Central memory CD4-positive, alpha-beta T cell (primary cell): ENCODE data around the gene HDAC9.

Source experiments
- DNase-seq: peaks from one replicate; pipeline ENCODE4 v3.0.0; 2022

The HDAC9 gene

DNA sequence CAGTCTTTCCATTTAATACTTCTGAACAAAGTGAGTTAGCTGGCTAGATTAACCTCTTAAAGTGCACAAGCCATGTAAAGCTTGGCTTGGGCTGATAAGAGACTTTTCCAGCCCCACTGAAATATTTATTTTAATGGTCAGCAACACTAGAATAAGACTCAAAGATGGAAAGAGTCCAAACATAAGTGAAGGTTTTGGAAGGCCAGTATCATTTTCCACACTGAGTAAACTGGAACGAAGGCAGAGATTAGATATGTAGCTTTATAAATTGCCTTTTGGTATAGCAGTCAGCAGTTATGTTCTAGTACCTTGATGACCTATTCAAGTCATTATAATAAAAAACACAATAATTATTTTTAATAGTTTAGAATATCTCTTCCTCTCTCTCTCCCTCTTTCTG lies 102.2 kb downstream of the HDAC9 start:
- DNase-seq = no peak

DNA sequence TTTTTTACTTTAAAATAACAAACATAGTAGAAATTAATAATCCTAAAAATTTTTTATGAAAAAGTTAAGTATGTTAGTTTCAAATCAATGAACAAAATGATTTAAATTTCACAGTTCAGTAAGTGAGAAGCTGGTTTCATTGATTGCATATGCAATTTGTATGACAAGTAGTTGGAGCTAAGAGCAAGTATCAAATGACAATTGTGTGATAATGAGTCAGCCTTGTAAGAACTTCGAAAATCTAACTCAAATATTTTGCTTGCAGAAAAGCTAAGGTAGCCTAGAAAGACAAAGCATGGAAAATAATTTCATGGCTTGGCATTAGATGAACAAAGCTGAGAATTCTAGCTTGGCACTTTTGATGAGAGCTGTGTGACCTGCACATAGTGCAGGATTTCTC lies 111.5 kb downstream of the HDAC9 start:
- no peak for DNase-seq

DNA sequence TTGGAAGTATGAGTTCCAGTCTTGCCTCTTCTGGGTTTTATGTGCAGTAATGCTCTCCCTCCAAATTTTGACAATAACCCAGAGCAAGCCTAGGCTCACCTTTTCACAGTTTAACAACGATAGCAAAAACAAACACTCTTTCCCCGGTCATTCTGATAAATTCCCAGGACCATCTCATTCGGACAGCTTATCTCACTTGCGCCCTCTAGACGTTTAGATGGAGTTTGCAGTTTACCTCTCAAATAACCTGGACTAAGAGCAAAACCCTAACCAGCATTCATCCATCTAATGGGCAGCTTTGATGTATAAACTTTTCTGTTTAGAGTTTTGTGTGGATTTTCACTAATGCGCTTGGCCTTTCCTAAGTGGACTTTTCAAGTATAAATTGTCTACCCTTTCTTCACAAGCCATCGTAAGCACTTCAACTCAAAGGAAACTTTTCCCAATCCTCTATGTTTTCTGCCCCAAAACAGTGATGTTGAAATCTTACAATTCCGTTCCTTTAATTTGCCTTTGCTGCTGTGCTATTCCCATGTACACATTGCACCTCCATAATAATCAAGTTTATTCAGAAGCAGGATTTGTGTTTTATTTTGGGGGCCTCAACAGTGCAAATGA lies 114.9 kb downstream of the HDAC9 start:
- no peak for DNase-seq

- DNase-seq = no peak
Observed at GRCh38 chr7:18614841-18615240, 119.3 kb downstream of the HDAC9 start.

DNA sequence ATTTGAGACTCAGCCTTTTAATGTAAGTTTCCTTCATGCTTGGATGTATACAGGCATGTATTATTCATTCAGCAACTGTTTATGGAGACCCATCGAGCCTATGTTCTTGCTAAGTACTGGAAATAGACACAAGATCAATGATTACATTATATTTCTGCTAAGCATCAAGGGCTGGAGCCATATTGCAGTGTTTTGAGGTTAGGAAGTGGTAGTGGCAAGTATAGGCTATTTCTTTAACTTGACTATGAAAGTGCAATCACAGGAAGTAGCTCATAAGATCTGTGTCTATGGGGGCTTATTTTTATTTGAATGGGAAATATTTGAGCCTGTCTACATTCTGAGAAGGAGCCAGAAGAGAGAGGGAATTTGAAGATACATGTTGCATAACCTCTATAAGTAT lies 123.8 kb downstream of the HDAC9 start:
- no peak for DNase-seq

DNA sequence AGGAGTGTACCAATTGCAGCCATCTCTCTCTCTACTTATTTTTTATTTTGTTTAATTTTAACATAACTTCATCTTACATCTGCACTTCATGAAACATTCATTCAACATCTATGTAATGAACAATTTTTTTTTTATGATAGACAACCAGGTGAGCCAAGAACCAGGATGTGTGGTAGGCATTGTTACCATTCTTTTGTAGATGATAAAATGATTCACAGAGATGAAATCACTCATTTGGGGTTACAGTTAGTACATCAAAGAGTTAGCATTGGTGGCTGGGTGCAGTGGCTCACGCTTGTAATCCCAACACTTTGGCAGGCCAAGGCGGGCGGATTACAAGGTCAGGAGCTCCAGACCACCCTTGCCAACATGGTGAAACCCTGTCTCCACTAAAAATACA lies 127.8 kb downstream of the HDAC9 start:
- no peak for DNase-seq

DNA sequence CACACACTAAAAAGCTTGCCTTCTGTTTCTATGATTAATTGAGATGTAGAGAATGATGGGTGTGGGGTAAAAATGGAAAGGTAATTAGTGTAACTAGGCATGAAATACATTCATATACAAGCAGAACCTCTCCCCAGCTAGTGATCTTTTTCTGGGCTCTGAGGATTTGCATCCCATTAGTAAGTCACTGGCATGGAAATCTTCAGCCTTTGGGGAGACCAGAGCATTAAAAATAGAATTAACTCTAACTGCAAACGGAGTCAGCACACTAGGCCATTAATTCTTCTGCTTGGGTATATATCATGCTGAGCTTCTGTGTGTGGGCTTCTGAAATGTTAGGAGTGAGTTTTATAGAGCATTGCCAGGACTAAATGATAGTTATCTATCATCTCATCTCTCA lies 128.9 kb downstream of the HDAC9 start:
- DNase-seq = no peak

DNA sequence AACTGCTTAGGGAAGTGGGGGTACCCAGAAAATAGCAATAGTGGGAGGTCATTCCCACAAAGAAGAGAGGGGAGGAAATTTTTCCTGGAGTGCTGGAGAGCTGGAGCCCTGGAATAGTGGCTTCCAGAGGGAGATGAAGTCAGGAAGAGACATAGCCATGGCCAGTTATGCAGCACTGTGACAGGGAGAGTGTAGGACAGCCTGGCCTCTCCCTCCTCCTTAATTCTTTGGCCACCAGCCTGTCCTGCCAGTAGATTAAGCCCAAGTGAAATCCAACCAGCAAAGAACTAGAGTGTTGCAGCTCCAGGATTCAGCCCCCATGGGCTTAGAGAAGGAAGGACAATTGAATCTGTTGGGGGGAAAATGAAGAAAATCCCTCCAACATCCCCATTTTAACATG lies 130.5 kb downstream of the HDAC9 start:
- no peak for DNase-seq

DNA sequence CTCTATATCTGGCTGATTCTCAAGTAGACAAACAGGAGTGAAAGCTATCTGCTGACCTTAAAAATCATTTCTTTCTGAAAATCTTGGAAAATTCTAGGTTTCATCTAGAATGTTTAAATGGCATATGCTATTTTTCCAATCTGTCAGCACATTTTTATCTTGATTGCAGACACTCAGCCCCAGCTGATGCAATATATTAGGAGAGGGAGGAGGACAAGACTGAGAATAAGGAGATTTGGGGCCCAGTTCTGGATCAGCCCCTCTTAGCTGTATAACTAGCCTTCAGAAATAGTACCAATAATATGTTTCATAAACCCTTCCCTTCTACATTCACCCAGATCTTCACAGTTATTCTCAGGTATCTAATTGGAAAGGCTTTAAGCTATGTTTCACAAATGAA lies 131.2 kb downstream of the HDAC9 start:
- no peak for DNase-seq

- DNase-seq = no peak
Observed at GRCh38 chr7:18637516-18637915, 142.0 kb downstream of the HDAC9 start.

- DNase-seq = no peak
Observed at GRCh38 chr7:18638594-18639452, 143.3 kb downstream of the HDAC9 start.

DNA sequence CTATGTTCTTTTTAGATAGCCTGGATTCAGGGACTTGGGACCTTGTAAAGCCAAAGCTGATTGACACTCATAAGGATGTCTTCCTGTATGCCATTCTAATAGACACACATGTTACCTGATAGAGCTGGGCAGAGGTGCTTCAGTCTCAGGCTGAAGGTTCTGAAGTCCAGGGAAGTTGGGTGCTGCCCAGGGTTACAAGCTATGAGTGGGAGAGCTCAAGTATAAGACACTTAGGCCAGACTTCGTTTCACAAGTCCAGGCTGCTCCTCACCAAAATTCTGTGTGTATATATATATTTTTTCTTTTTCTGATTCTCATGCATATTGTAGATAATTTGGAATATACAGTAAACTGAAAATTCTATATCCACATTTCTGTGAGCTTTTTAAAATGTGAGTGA lies 144.2 kb downstream of the HDAC9 start:
- DNase-seq = no peak

DNA sequence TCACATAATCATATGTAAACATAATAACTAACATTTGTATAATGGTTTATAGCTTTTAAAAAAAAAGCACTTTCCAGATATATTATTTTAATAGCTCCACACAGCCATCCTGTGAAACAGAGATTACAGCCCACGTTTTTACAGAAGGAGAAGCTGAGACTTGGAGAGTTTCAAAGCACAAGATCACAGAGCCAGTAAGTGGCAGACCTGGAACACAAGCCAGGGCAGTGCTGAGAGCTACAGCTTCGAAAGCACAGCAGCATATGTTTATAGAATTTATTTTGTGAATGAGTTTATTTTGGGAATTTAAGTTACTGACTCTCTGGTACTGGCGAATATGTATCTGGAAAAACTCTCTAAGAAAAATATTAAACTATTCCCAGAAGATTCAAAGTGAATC lies 149.4 kb downstream of the HDAC9 start:
- DNase-seq = no peak

DNA sequence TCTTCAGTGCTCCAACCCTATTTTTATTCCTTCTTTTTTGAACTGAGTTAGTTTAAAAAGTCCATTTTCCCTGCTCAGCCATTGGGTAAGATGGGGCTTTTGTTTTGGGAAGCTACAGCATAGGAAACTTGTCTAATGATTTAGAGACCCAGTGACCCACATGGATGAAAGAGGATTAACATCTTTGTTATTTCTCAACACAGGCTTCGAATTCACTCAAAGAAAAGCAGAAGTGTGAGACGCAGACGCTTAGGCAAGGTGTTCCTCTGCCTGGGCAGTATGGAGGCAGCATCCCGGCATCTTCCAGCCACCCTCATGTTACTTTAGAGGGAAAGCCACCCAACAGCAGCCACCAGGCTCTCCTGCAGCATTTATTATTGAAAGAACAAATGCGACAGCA lies 152.0 kb downstream of the HDAC9 start:
- DNase-seq = no peak

DNA sequence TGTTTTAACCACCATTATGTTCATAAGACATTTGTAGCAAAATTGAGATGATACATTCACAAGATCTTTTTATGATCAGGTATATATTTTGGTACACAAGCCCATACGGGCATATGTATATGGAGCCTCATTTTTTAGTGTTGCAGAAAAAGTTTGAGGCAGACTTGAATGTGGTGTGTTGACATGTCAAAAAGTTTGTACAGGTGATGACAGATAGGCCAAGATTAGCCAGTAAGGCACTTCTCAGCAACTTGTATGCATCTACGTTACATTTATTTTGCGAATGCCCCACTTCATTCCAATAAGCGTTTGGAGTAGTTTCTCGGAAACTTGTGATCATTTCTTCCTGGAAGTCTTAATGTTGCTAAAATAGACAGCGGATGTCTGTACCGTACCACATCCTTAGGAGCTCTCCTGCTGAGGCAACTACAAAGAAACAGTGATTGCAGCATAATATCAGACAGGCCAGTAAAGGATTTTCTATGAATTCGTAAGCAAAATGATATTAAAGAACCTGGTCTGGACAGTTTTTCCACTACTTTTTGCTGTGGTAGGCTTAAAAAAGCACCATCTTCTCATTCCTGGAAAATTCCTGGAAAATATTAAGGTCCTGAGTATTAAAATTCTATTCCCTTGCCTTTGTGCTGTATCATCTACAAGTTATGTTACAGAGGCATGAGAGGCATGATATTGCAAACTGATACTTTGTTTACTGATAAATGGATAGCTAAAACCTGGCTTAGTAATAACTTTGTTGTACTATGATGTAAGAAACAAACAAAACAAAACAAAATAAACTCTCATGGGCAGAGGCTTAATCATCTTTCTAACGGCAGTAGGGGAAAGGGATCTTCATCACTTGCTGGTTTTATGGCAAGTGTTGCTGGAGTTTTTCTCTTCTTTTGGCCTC lies 153.6 kb downstream of the HDAC9 start:
- DNase-seq = no peak

- no peak for DNase-seq
Observed at GRCh38 chr7:18653381-18654155, 158.0 kb downstream of the HDAC9 start.

GRCh38 chr7:18654709-18655108 lies 159.2 kb downstream of the HDAC9 start:
- DNase-seq = no peak

DNA sequence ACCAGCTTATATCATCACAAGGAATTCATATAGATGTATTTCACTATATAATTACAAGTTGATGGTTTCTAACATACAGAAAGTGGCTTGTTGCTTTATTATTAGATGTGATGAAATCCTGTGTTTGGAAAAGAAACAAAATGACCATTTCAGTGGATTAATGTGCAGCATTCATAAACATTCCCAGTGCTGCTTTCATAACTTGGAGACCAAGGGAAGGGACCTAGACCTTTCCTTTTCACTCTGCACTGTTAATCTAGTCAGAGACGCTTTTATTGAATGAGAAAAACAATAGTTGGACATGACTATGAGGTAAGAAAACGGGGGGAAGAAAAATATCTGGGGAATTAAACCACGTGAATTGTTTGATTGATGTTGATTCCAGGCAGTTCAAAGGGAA lies 160.0 kb downstream of the HDAC9 start:
- no peak for DNase-seq

DNA sequence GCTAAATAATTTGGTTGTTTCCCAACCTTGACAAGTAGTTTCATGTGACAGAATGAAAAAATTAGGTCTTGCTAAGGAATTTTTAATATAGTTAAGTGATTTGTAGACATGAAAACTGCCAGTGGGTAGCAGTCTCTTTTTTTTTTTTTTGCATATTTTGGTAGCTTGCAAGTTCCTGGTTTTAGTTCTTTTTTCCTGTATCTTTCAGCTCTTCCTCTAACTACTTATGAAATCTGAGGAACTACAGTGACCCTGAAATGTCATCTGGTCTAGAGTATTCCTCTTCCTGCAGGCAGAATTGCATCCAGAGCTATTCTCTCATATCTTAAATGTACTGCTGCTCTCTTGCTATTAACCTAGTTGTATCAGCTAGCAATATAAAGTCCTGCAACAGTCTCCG lies 160.4 kb downstream of the HDAC9 start:
- no peak for DNase-seq

GRCh38 chr7:18656362-18656761 lies 160.8 kb downstream of the HDAC9 start:
- no peak for DNase-seq

GRCh38 chr7:18659746-18660145 lies 164.2 kb downstream of the HDAC9 start:
- no peak for DNase-seq

- DNase-seq = no peak
Observed at GRCh38 chr7:18663321-18663720, 167.8 kb downstream of the HDAC9 start.
